ENCODE measurements around the gene MAD2L1BP.

Gene MAD2L1BP

GRCh38 chr6:43677759-43678158, 42.1 kb downstream of the MAD2L1BP start:
- H3K4me3 ChIP-seq (ENCODE audit: low read depth, low read length) = no peak overlapping the region
- no peak for DNase-seq (ENCODE audit: low read depth)
- no peak for TF ChIP-seq CTCF (IDR thresholded peaks at IDR 0.05; ENCODE audit: low read depth, low read length, missing control alignments)

- TF ChIP-seq CTCF (IDR thresholded peaks at IDR 0.05; ENCODE audit: low read depth, low read length, missing control alignments) = no peak
- DNase-seq (ENCODE audit: low read depth) = no peak
- no peak overlapping the region for H3K4me3 ChIP-seq (ENCODE audit: low read depth, low read length)
These were observed 42.7 kb downstream of the MAD2L1BP start for GRCh38 chr6:43678341-43678740.

GRCh38 chr6:43679057-43679456, 43.4 kb downstream of the MAD2L1BP start:
- H3K4me3 ChIP-seq (ENCODE audit: low read depth, low read length) = no peak overlapping the region
- no peak for TF ChIP-seq CTCF (IDR thresholded peaks at IDR 0.05; ENCODE audit: low read depth, low read length, missing control alignments)
- DNase-seq (ENCODE audit: low read depth) = no peak

- no peak overlapping the region for H3K4me3 ChIP-seq (ENCODE audit: low read depth, low read length)
- TF ChIP-seq CTCF (IDR thresholded peaks at IDR 0.05; ENCODE audit: low read depth, low read length, missing control alignments) = no peak
- no peak for DNase-seq (ENCODE audit: low read depth)
These were observed 44.9 kb downstream of the MAD2L1BP start for GRCh38 chr6:43680308-43681200.

- no peak for TF ChIP-seq CTCF (IDR thresholded peaks at IDR 0.05; ENCODE audit: low read depth, low read length, missing control alignments)
- DNase-seq (ENCODE audit: low read depth) = no peak
These were observed 45.7 kb downstream of the MAD2L1BP start for GRCh38 chr6:43681303-43681702.

GRCh38 chr6:43682724-43683429, 47.2 kb downstream of the MAD2L1BP start:
- TF ChIP-seq CTCF (IDR thresholded peaks at IDR 0.05; ENCODE audit: low read depth, low read length, missing control alignments) = no peak
- DNase-seq (ENCODE audit: low read depth) = no peak
- H3K4me3 ChIP-seq (ENCODE audit: low read depth, low read length) = no peak overlapping the region

More at GRCh38 chr6:43681303-43681702, 45.7 kb downstream of the MAD2L1BP start:
- no peak overlapping the region for H3K4me3 ChIP-seq (ENCODE audit: low read depth, low read length)
